ENCODE results near the gene TPSG1. TPM values are rescaled to one million over a fixed set of nuclear protein-coding genes. Genes with fewer than 3 reads are reported as not detected.
"Not testable (repeated sequence)": the region's sequence is repeated elsewhere in the genome, so short reads cannot be mapped to it uniquely, and the experiment has no call there.

The TPSG1 gene
- total RNA-seq = not detected in 2 replicates
- long read RNA-seq = 0 reads

DNA sequence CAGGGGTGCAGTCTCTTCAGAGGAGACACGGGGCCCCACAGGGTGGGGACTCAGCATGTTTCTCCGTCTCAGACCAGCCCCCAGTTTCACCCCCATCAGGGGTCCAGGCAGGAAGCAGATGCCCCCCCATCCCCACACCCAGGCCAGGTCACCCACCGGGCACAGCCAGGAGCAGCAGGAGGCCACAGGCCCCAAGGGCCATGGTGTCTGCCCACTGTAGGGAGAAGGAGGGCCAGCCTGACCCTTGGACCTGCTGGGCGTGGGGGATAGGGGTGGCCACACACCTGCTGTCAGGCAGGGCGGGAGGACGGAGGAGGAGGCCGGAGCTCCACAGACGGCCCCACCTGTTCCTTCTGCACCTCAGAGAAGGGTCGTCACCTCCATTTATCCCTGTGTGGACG lies at the start of gene TPSG1:
TPSG1 (minus strand) TSS at position 218 of the 401 bp plus-strand sequence; CDS start at position 202, 16 bp downstream.
- H3K9me3 Mint-ChIP-seq = no peaks in the 10 kb centered on the region
- no peaks in the 10 kb centered on the region for H3K36me3 Mint-ChIP-seq (ENCODE audit: low read depth)
- H3K27ac Mint-ChIP-seq (ENCODE audit: unreplicated experiment) = no peak within 1 kb of the TSS
- no peaks in the 10 kb centered on the region for H3K4me1 Mint-ChIP-seq
- no peak for DNase-seq (ENCODE audit: low read depth, low spot score)
- H3K4me3 Mint-ChIP-seq = no peak within 1 kb of the TSS
- H3K27me3 Mint-ChIP-seq (ENCODE audit: low read depth) = no peaks in the 10 kb centered on the region
- TF ChIP-seq, protein P1, sequence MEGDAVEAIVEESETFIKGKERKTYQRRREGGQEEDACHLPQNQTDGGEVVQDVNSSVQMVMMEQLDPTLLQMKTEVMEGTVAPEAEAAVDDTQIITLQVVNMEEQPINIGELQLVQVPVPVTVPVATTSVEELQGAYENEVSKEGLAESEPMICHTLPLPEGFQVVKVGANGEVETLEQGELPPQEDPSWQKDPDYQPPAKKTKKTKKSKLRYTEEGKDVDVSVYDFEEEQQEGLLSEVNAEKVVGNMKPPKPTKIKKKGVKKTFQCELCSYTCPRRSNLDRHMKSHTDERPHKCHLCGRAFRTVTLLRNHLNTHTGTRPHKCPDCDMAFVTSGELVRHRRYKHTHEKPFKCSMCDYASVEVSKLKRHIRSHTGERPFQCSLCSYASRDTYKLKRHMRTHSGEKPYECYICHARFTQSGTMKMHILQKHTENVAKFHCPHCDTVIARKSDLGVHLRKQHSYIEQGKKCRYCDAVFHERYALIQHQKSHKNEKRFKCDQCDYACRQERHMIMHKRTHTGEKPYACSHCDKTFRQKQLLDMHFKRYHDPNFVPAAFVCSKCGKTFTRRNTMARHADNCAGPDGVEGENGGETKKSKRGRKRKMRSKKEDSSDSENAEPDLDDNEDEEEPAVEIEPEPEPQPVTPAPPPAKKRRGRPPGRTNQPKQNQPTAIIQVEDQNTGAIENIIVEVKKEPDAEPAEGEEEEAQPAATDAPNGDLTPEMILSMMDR (conservative IDR thresholded peaks at IDR 0.05) = no peak

DNA sequence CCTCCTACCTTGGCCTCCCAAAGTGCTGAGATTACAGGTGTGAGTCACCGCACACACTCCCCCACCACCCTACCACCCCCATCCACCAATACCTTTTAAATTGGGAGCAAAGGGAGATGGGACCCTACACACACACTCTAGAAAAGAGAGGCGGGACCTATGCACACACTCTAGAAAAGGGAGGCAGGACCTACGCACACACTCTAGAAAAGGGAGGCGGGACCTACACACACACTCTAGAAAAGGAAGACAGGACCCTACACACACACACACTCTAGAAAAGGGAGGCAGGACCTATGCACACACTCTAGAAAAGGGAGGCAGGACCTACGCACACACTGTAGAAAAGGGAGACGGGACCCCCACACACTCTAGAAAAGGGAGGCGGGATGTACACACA lies 49.7 kb upstream of the TPSG1 start:
- TF ChIP-seq, protein P1 (conservative IDR thresholded peaks at IDR 0.05) = no peak
- no peak overlapping the region for H3K27ac Mint-ChIP-seq (ENCODE audit: unreplicated experiment)
- H3K27me3 Mint-ChIP-seq (ENCODE audit: low read depth) = peaks cover 8% of the 10 kb centered on the region
- H3K9me3 Mint-ChIP-seq = no peaks in the 10 kb centered on the region
- H3K4me1 Mint-ChIP-seq = peaks cover 3% of the 10 kb centered on the region
- DNase-seq (ENCODE audit: low read depth, low spot score) = no peak
- H3K36me3 Mint-ChIP-seq (ENCODE audit: low read depth) = no peaks in the 10 kb centered on the region
- no peak overlapping the region for H3K4me3 Mint-ChIP-seq

- H3K4me1 Mint-ChIP-seq = peaks cover 3% of the 10 kb centered on the region
- H3K36me3 Mint-ChIP-seq (ENCODE audit: low read depth) = no peaks in the 10 kb centered on the region
- H3K27ac Mint-ChIP-seq (ENCODE audit: unreplicated experiment) = no peak overlapping the region
- no peaks in the 10 kb centered on the region for H3K9me3 Mint-ChIP-seq
- H3K4me3 Mint-ChIP-seq = no peak overlapping the region
- peaks cover 11% of the 10 kb centered on the region for H3K27me3 Mint-ChIP-seq (ENCODE audit: low read depth)
- TF ChIP-seq, protein P1 (conservative IDR thresholded peaks at IDR 0.05) = no peak
- DNase-seq (ENCODE audit: low read depth, low spot score) = no peak
Measured at GRCh38 chr16:1273816-1274215, 48.7 kb upstream of the TPSG1 start.

- no peak overlapping the region for H3K27ac Mint-ChIP-seq (ENCODE audit: unreplicated experiment)
- TF ChIP-seq, protein P1 (conservative IDR thresholded peaks at IDR 0.05) = no peak
- H3K36me3 Mint-ChIP-seq (ENCODE audit: low read depth) = no peaks in the 10 kb centered on the region
- no peak overlapping the region for H3K4me3 Mint-ChIP-seq
- H3K4me1 Mint-ChIP-seq = peaks cover 1% of the 10 kb centered on the region
- no peak for DNase-seq (ENCODE audit: low read depth, low spot score)
- no peaks in the 10 kb centered on the region for H3K9me3 Mint-ChIP-seq
- H3K27me3 Mint-ChIP-seq (ENCODE audit: low read depth) = peaks cover 11% of the 10 kb centered on the region
Measured at GRCh38 chr16:1272453-1273198, 47.6 kb upstream of the TPSG1 start.

DNA sequence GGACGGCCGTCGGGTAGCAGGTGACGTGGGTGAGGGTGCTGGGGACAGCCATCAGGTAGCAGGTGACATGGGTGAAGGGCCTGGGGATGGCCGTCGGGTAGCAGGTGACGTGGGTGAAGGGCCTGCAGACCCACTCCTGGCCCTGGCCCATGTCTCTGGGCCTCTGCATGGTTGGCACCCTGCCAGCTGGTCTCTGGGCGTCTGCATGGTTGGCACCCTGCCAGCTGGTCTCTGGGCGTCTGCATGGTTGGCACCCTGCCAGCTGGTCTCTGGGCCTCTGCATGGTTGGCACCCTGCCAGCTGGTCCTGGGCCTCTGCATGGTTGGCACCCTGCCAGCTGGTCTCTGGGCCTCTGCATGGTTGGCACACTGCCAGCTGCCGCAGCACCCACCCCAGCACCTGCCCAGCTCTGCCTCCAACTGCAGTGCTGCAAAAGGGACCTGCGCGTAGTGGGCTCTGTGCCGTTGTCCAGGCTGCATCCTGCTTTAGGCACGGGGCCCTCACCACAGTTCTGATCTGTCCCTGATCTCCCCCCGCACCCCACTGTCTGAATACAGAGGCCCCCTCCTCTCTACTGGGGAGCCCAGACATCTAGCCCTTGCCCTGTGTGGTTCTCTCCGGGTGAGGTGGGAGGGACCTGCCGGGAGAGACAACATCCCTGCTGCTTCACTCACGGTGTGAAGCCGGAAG lies 46.8 kb upstream of the TPSG1 start:
- not testable (repeated sequence) for H3K36me3 Mint-ChIP-seq (ENCODE audit: low read depth); DNase-seq (ENCODE audit: low read depth, low spot score); H3K27ac Mint-ChIP-seq (ENCODE audit: unreplicated experiment); H3K4me3 Mint-ChIP-seq; H3K4me1 Mint-ChIP-seq; H3K9me3 Mint-ChIP-seq
- peaks cover 11% of the 10 kb centered on the region for H3K27me3 Mint-ChIP-seq (ENCODE audit: low read depth)

- H3K4me1 Mint-ChIP-seq = no peaks in the 10 kb centered on the region
- peaks cover 11% of the 10 kb centered on the region for H3K27me3 Mint-ChIP-seq (ENCODE audit: low read depth)
- DNase-seq (ENCODE audit: low read depth, low spot score) = no peak
- no peaks in the 10 kb centered on the region for H3K9me3 Mint-ChIP-seq
- no peak overlapping the region for H3K27ac Mint-ChIP-seq (ENCODE audit: unreplicated experiment)
- no peak overlapping the region for H3K4me3 Mint-ChIP-seq
- H3K36me3 Mint-ChIP-seq (ENCODE audit: low read depth) = no peaks in the 10 kb centered on the region
- TF ChIP-seq, protein P1 (conservative IDR thresholded peaks at IDR 0.05) = no peak
Measured at GRCh38 chr16:1271380-1271723, 46.3 kb upstream of the TPSG1 start.

- not testable (repeated sequence) for H3K9me3 Mint-ChIP-seq; H3K4me1 Mint-ChIP-seq; H3K27ac Mint-ChIP-seq (ENCODE audit: unreplicated experiment); H3K36me3 Mint-ChIP-seq (ENCODE audit: low read depth); DNase-seq (ENCODE audit: low read depth, low spot score); H3K4me3 Mint-ChIP-seq; H3K27me3 Mint-ChIP-seq (ENCODE audit: low read depth)
Measured at GRCh38 chr16:1269418-1269817, 44.4 kb upstream of the TPSG1 start.
